NCI-H2081 (cell line): Measurements from ENCODE around the gene CIDEC.

Source experiments
- DNase-seq, 2 experiments: peaks; one replicate each; lab custom pipeline; 2025; lab: John Stamatoyannopoulos, UW

CIDEC gene

DNA sequence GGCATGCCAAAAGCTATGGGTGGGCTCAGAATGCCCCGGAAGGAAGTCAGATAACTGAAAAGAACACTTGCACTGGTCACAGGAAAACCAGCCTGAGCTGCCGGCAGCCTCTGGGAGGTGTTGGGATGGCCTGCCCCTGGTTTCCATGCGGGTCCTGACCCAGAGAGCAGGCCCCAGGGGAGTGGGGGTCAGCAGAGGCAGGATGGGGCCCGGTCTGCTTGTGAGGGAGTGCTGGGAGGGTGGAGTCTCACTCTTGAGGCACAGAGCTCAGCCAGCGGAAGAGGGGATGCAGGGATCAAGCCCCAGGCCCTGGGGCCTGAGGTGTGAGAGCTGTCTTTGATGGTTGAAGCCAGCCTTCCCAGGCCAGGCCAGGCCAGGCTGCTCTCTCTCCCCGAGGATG is 33.8 kb downstream of the CIDEC start:
- DNase-seq = no peak

DNA sequence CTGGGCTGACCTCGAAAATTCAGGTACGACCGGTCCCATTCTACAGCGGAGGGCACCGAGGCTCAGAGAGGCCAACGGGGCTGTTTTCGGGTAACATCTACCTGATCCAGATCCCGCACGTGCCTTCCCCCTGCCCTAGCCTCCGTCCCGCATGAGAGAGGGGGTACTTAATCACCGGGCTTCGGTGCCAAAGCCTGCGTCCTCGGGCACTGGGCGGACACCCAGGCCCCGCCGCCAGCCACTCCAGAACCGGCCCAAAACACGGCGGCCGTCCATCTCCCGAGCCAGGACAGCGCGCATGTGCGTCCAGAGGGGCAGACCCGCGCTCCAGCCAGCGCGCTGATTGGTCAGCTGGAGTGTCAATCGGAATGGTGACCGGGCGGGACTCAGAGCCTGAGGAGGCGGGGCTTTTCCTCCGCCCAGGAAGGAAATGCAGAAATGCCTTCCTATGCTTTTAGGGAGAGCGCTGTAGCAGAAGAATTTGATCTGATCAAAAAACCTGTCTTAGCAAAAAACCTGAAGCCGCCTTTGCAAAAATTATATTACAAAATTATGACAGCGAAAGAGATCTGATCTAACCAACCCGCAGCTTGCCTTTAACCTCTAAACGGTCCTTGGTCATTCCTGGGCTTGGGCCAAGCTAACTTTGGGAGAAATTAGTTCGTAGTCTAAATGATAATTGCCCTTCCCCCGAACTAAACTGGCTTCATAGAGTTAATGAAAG is 36.2 kb downstream of the CIDEC start, which contains the start of gene RPUSD3:
TSS of gene RPUSD3 (minus strand) at position 294 of the 724 bp plus-strand sequence. CDS start at position 276, 18 bp downstream.
- DNase-seq = peak; percentile 82 to 88

DNA sequence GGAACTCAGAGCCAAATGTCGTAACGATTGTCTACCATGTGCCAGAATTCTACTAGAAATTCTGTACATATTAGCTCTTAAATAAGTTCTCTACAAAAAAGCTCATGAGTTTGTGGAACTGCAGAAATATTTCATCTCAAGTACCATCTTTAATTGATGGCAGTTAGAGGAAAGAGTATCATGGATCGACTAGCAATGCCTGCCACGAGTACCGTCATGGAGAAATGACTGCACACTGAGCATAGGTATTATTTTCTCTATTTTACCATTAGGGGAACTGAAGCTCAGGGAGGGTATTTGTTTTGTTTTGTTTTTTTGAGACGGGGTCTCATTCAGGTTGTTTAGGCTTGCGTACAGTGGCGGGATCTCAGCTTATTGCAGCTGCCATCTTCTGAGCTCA is 39.0 kb downstream of the CIDEC start:
- no peak for DNase-seq

DNA sequence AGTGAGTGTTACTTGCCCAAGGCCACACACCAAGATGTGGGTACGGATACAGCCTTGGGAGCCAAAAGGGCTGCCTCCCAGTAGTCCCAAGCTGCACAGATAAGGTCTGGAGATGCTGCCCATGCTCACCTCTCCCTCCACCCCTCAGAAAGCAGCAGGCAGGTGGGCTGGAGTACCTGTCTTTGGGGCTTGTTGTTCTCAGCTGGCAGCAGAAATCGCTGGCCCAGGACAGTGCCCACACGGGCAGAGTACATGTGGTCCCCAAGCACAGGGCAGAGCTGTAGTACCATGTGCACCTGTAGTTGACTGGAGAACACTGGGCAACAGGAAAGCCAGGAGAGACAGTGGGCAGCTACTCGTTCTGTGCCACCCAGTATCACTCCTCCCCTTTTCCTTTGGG is 41.2 kb downstream of the CIDEC start:
- no peak for DNase-seq

DNA sequence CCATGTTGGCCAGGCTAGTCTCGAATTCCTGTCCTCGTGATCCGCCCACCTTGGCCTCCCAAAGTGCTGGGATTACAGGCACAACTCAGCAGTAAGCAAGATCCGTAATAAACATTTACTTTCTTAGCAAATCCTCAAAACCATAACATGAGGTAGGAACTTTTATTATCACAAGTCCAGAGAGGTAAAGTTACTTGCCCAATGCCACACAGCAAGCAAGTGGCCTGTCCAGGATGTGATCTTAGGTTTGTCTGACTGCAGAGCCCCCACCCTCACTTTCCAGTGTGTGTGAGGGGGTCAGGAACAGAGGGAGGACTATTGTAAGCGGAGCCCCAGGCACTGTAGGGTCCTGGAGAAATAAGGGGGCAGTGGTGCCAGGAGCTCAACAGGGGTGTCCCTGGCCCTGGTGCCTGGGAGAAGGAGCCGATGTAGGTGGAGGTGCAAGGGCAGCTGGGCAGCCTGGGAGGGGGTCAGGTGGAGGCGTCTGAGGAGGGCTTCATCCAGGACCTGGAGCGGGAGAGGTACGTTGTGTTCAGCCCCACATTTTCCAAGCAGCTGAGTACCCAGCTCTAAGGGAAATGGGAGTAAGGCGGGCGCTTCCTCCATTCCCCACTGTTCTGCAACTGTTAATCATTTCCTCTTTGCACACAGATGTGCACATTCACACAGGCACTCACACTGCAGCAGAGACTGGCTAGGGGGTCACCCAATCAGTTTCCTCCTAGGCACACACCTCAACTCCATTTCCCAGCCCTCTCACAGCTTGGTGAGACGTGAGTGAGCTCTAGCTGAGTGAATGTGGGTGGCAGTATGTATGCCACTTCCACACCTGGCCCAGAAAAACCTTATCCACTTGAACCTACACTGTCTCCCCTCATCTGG is 42.1 kb downstream of the CIDEC start:
- no peak for DNase-seq

DNA sequence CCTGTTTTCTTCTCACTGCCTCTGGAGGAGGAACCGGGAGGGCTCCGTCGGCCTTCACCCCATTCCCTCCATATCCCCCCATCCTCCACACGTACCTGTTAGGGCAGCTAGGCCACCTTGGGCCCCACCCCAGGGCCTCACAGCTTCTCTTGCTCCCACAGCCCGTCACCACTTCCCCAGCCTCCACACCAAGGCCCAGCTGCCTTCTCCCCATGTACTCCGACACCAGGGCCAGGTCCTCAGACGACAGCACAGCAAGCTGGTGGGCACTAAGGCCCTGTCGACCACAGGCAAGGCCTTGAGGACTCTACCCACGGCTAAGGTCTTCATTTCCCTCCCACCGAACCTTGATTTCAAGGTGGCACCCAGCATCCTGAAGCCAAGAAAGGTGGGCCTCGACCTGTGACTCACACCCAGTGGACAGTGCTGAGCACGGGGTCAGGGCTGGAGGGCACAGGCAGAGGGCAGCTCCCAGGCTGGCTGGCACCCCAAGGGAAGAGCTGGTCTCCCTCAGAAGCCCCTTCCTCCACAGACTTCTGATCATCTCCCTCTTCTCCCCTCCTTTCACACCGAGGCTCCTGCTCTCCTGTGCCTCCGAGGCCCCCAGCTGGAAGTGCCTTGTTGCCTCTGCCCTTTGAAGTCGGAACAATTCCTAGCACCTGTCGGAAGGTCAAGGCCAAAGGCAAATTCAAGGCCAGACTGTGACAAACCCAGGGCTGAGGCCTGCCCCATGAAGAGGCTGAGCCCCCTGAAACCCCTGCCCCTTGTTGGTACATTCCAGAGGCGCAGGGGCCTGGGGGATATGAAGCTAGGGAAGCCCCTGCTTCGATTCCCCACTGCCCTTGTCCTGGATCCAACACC is 45.3 kb downstream of the CIDEC start:
- no peak for DNase-seq

DNA sequence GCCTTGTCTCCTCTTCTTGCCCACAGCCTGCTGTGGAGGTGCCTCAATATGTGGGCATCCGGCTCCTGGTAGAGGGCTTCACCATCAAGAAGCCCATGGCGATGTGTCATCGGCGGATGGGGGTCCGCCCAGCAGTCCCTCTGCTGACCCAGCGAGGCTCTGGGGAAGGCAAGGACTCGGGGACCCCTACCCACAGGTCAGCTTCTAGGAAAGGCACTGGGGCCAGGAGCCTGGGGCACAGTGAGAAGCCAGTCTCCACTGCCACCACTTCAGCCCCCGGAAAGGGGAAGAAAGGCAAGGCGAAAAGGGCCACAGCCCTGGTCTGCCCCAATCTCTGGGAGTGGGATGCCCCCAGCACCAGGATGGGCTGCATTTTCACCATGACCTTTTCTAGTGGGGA is 47.0 kb downstream of the CIDEC start:
- no peak for DNase-seq

DNA sequence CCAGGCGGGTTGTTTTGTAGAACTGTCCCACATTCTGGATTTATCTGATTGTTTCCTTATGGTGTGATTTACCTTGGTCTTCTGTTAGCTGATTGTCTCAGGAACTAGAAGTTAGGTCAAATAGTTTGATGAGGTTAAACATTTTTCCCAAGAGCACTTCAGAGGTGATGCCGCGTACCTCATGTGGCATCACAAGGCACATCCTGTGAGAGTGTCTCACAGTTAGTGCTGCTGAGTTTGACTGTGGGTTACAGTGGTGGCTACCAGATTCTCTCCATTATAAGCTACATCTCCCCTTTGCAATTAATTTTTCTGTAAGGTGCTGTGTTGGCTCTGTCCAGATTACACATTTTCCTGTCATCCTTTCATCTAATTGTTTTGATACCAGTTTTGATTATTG is 48.8 kb downstream of the CIDEC start:
- no peak for DNase-seq

DNA sequence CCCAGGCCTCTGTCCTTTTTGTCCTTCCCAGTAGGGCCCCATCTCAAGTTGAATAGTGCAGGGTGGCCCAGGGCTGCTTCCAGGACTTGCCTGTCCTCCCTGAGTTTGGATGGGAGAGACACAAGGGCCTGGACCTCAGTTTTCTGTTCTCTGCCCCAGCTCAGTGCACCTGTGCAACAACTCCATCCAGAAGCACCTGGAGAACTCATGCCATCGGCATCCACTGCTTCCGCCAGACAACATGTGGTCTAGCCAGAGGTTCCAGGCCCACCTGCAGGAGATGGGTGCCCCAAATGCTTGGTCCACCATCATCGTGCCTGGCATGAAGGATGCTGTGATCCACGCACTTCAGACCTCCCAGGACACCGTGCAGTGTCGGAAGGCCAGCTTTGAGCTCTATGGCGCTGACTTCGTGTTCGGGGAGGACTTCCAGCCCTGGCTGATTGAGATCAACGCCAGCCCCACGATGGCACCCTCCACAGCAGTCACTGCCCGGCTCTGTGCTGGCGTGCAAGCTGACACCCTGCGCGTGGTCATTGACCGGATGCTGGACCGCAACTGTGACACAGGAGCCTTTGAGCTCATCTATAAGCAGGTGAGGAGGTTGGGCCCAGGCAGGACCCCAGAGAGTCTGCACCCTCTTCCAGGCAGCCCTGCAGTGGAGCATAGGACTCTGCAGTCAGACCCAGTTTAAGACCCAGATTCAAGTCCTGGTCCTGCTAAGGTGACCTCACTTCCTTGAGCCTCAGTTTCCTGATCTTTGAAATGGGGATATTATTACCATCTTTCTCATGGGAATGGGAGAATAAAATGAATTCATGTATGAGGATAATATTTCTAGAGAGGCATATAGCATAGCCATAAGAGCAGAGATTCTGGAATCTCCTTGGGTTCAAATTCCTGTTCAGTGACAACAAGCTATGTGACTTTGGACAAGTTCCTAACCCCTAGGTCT is 51.0 kb downstream of the CIDEC start:
- no peak for DNase-seq

DNA sequence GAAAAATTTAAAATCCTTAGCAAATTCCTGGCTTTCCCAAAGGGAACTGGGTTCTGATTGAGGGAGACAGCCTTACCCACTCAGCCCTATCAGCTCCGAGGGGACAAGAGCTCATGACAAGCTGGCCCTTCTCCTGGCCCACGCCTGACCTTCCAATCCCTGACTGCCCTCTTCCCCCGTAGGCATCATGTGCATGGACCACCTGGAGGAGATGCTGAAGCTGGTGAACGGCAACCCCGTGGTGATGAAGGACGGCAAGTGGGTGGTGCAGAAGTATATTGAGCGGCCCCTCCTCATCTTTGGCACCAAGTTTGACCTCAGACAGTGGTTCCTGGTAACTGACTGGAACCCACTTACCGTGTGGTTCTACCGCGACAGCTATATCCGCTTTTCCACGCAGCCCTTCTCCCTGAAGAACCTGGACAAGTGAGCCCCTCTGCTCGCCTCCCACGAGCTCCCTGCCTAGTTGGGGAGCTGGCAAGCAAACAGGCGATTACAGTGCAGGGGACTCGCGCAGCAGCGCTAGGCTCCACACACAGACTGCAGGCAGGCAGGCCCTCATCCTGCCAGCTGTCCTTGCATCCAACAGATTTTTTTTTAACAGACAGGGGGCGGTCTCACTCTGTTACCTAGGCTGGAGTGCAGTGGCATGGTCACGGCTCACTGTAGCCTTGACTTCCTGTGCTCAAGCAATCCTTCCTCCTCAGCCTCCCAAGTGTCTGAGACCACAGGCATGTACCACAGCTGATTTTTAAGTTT is 53.1 kb downstream of the CIDEC start:
- no peak for DNase-seq

DNA sequence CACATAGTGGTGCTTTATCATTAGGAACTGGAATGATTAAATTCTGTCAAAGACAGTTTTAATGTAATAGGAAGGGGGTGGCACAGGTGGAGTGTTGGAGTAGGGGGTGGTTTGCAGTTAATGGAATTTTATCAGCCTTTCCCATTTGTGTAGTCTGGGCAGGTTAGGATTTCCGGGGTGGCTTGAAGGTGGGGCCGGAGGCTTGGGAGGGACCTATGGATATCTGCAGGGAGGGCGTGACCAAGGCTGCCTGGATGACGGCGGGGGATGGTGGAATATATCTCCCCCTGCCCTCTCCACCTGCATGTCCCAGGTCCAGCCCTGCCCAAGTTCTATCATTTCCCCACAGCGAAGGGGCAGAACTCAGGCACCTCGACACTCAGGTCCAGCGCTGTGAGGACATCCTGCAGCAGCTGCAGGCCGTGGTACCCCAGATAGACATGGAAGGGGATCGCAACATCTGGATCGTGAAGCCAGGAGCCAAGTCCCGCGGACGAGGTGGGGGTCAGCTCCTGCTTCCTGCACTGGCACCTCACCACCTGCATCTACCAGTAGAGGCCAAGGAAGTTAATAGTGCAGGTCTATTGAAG is 54.5 kb downstream of the CIDEC start:
- no peak for DNase-seq

DNA sequence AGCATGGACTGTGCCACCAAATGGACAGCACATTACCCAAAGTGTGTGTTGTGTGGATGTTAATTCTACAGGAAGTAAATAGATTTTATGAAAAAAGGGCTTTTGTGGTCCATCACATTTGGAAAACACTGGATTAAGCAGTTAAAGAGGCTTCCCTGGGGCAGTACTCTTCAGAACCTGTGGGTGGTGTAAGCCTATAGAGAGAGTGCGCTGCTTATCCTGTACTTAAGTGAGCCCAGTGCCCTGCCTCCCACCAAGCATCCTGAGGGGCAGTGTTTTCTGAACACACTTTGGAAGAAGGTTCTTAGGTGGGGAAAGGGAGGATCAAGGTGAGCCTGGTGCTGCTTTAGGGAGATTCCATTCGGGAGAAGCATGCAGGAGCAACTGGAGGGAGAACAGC is 59.1 kb downstream of the CIDEC start:
- DNase-seq = no peak

DNA sequence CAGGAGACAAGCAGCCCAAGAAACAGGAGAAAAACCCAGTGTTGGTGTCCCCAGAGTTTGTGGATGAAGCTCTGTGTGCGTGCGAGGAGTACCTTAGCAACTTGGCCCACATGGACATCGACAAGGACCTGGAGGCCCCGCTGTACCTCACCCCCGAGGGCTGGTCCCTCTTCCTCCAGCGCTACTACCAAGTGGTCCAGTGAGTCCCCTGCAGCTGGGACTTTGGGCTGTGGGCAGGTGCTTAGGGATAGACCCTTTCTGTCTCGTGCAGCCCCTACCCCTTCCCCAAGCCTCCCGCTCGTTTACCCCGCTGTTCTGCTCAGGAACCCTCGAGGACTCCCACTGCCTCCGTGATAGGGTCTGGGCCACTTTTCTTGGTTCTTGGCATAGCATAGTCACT is 59.5 kb downstream of the CIDEC start:
- DNase-seq = no peak

DNA sequence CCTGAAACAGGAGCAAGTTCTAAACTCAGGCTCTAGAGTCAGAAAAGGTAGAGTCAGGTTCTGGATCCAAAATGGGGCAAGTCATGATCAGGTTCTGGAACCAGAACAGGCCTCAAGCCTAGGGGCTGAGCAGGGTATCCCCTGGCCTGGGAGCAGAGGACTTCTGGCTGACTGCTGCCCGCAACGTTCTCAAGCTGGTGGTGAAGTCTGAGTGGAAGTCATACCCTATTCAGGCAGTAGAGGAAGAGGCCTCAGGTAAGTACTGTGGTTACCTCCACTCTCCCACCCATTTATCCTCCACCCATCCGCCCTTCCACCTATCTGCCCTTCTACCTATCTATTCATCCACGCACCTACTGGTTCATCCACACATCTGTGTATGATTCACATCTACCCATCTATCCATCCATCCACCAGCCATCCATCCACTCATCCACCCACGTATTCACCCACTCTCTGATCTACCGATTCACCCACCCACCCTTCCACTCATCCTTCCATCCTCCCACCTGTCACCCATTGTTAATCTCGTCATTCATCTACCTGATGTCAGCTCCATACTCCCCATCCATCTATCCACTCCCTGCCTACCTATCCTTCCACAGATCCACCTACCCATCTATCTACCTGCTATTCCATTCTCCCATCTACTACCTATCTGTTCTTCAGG is 61.3 kb downstream of the CIDEC start:
- DNase-seq = no peak

DNA sequence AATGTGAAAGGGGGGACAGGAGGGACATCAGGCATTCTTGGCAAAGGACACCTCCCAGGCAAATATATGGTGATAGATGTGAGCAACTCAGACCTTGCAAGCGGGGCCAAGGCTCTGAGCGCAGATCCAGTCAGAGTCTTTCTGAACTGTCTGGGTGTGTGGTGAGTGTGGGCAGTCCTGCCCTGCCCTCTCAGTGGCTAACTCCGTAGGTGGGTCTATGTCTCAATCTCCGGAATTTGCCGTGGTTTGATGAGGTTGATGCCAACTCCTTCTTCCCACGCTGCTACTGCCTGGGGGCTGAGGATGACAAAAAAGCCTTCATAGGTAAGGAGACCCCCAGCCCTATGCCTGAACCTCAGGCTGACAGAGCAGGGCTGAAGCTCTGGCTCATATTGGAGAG is 62.6 kb downstream of the CIDEC start:
- no peak for DNase-seq
